GM21515 (cell line): Measurements from ENCODE around the gene CDH4.

Experiments used
- ATAC-seq: cut with Tn5 transposase; IDR thresholded peaks from one replicate; pipeline ENCODE4 v1.9.1; 2021; ENCODE audit not compliant: unreplicated experiment

Gene CDH4

DNA sequence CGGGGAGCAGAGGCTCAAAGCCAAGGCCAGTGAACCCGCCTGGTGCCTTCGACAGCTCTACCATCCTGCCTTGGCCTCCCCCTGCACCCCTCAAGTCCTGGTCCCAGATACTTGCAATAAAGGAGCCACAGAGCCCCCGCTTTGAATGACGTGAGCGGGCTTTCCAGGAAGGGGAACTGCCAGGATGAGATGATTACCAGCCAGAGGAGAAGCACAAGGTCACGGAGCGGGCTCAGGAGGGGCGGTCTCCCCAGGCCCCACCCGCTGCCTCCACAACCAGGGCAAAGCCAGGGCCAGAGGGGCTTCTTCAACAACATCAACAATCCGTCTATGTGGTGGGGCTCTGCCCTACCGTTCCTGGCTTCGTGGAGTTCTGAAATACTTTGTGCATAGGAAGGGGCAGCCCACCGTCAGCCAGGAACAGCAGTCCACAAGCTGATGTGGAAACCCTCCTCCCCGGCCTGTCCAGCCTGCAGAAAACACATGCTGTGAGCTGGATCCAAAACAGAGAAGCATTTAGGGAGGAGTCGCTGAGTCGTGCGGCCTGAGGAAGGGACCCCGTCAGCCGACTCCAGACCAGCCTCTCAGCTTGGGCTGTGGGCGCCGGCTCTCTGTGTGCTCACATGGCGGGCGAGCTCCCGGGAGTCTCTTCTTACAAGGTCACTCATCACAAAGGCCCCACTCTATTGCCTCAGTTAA, 392.5 kb downstream of the CDH4 start:
- ATAC-seq = no peak

GRCh38 chr20:61645732-61646131, 393.7 kb downstream of the CDH4 start:
- no peak for ATAC-seq

DNA sequence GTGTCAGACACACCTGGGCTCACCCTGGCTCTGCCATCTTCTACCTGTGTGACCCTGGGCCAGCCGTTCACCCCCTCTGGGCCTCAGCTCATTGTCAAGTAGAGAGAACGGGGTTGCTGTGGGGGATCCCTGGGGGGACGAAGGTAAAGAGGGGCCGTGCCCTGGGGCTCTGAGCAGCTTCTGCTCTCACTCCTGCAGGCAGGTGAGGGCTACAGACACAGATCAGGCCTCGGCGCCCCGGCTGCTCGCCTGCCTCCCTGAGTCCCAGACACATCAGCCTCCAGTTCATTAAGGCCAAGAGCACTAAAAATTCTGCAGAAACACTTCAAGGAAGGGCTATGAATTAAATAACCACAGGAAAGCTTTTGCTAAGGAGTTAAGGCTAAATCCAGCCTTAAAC, 394.4 kb downstream of the CDH4 start:
- no peak for ATAC-seq

DNA sequence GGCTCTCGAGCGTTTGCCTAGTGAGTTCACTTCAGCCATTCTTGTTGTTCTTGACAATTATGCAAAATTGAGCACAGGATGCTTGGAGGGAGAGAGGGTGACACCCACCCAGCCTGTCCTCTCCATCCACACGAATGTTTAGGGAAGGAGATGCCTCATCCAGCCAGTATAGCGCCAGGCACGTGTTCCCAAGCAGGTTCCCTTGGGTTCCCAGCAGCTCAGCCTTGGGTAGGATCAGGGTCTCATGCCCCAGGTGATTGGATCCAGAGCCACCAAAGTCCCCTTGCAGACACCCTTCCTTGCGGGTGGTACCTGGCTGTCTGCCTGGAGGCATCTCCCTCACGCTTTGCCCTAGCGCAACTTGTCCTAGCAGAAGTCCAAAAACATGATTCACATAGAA, 394.9 kb downstream of the CDH4 start:
- no peak for ATAC-seq

DNA sequence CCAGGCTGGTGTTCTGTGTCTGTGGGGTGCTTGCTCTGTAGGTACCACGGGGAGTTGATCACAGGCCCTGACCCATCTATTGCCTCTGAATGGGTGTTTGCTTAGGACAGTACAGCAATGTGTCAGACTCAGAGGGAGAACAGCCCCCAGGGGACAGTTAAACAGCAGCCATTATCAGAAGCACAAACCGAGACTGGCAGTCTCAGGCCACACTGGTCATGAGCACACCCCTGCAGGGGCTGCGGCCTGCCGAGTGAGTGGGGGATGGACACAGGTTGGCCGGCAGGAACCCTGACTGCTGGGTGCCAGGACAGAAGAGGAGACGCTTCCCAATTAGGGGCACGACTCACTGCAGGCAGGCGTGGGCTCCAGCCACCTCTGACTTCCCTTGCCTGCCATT, 395.6 kb downstream of the CDH4 start:
- no peak for ATAC-seq

GRCh38 chr20:61649105-61649859, 397.2 kb downstream of the CDH4 start:
- no peak for ATAC-seq

DNA sequence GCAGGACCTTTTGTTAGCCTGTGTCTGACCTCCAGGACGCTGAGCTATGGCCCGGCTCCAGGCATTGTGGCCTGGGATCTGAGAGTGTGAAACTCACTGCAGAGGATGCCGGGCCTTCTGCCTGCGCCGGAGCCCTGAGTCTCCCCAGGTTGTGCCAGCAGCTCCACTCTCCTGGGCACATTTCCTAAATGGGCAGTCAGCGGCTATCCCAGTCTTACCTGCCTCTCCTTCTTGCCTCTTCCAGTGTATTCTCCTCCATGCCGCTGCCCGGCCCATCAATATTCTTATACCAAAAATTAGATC, 397.8 kb downstream of the CDH4 start:
- no peak for ATAC-seq

DNA sequence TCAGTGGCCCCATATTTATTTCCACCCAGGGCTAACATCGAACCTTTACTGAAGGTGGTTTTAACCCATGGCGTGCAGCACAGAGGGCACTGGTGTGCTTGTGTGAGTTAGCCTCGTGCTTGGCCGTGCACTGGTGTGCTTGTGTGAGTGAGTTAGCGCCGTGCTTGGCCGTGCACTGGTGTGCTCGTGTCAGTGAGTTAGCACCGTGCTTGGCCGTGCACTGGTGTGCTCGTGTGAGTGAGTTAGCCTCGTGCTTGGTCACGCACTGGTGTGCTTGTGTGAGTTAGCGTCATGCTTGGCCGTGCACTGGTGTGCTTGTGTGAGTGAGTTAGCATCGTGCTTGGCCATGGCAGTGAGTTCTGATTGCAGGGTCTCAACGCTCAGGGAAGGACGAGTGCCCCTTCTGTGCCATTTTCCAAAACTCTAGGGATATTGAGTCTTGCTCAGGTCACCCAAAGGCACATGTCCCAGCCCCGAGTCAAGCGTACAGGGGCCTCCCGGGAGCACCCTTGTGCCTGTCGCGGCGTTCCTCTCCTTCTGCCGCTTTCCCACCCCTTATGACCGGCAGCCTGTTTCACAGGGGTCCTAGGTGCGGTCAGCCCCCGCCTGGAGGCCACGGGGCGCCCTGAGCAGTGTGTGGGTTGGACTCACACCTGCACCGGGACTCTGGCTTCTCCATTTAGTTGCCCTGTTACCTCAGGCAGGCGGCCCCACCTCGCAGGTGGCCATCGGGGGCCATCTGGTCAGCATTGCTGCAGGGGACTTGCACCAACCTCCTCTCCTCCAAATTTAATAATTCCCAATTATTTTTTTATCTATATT, 399.1 kb downstream of the CDH4 start:
- ATAC-seq = no peak

- no peak for ATAC-seq
Observed at GRCh38 chr20:61652146-61652545, 400.1 kb downstream of the CDH4 start.

DNA sequence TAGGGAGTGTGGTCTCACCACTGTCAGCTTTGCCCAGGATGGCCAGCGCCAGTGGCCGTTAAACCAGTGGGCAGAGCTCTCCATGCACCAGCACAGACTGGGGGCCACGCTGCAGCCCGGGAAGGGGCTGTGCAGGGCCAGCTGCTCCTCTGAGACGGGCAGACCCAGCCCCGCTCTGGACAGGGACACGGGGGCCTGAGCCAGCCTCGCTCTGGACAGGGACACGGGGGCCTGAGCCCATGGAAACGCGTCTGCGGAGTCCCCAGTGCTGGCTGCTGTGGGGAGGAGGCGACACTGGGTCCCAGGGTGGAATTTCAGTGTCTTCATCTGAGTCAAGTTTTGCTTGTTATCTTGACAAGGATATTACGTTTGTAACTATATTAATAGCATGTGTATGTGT, 402.7 kb downstream of the CDH4 start:
- no peak for ATAC-seq

GRCh38 chr20:61655591-61655990, 403.5 kb downstream of the CDH4 start:
- no peak for ATAC-seq

DNA sequence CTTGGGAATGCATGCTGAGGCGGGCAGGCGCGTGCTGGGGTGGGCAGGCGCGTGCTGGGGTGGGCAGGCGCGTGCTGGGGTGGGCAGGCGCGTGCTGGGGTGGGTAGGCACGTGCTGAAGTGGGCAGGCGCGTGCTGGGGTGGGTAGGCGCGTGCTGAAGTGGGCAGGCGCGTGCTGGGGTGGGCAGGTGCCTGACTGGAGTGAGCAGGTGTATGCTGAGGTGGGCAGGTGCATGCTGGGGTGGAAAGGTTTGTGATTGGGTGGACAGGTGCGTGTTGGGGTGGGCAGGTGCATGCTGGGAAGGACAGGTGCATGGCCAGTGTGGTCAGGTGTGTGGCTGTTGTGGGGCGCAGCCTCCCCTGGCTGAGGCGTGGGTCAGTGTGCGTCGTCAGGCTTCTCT, 404.1 kb downstream of the CDH4 start:
- ATAC-seq = no peak

DNA sequence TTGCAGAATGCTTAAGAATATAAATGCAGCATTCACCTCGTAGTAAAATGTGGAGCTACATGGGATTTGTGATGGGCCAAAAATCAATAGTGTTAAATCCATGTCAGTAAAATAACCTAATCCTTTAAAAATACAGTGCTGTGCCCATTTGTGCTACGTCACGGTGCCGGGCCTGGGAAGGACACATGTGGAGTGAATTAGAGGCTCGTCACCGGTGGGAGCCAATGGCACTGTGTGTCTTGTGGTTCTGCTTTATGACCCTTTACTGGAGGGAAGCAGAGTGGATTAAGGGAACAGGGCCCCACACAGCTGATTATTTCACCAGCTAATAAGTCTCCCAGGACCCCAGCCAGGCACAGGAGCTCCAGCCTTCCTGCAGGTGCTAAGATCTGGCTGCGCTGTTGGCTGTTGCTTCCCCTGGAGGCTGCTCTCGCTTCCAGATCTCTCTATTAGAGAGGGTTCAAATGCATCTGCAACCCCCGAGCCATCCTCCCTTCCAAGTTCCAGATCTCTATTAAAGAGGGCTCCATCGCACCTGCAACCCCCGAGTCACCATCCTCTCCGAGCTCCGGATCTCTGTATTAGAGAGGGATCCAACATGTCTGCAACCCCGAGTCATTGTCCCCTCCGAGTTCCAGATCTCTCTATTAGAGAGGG, 405.8 kb downstream of the CDH4 start:
- ATAC-seq = no peak

DNA sequence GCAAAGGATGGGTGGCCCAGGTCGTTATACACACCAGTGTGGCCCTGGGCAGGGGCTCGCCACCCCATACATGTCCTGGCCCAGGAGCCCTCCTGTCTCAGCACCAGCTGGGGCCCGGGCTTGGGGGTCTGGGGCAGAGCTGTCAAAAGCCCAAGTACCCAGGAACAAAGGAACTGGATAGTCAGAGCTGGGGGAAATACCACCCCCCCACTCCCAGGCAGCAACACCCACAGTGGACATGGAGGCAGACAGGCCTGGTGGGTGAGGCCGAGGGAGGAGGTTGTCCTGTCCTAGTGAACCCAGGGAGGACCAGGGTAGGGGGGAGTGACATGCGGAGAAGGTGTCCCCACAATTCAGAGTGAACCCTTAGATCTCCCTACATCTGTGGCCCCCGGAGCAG, 406.5 kb downstream of the CDH4 start:
- ATAC-seq = no peak

- ATAC-seq = no peak
Observed at GRCh38 chr20:61659246-61659993, 407.4 kb downstream of the CDH4 start.

DNA sequence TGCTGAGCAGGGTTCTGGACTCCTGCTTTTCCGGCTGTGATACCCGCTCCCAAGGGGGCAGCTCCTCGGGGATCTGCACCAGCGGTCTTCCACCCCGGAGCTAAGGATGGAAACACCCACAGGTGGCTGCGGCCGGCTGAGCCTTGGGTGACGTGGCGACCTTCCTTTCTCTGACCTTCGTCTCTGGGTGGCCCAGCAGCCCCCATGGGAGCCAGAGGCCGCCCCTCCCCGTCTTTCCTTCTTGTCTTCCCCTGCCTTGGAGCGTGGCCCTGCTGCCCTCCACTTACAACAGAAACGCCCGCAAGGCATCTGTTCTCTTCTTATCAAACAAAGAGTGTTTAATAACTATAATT, 407.9 kb downstream of the CDH4 start:
- ATAC-seq = no peak

DNA sequence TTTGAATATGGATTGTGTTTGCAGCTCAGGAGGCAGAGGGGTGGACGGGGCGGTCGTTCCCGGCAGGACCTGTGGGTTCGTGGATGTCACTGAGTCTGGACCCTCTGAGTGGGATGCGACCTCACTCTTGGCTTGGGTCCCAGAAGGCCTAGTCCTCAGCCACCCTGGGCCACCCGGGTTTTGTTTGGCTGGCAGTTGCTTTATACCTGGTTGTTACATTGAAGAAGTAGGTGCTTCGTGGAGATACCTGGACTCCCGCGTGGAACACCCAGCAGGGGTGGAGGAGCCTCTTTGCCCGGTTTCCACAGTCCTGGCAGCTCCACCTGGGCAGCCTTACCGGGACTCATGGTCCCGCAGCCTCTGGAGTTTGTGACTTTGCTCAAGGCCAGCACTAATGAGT, 408.5 kb downstream of the CDH4 start:
- ATAC-seq = no peak

DNA sequence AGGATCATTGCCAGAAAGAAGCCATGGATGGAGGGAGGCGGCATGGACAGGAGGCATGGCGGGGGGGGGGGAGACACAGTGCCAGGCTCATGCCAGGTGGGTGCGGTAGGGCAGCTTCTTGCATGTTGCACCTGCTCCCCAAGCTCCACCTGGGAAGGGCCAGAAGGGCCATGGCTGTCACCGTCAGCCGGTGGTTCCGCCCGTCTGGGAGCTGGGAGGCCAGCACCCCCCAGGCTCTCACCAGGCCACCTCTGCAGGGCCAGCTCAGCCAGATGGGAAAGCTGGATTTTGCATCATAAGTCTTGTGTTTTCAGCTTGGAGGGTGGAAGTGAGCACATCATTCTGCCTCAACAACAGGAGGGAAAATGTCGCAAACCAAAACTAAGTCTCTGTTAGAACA, 409.0 kb downstream of the CDH4 start:
- no peak for ATAC-seq

DNA sequence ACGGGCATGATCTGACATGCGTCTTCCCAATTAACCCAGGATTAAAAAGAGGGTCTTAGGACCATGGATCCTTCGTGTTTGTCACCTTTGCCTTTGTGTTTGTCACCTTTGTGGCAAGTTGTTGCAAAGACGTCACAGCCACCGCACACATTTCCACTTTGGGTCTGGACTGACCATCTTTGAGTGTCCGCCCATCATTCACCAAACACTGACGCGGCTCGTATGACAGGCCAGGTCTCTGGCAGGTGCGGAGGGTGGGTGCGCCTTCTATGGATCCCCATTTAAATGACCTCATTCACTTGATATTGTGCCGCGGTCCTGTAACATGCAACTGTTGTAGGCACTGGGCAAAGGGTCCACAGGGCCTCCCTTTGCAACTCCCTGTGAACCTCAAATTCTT, 409.5 kb downstream of the CDH4 start:
- ATAC-seq = no peak

- ATAC-seq = no peak
Observed at GRCh38 chr20:61662226-61662967, 410.3 kb downstream of the CDH4 start.
